HFFc6 (cell line): ENCODE data around the gene N4BP3. TPM values are rescaled to one million over a fixed set of nuclear protein-coding genes. Genes with fewer than 3 reads are reported as not detected.
A peak's percentile ranks its signal among the peaks of the same experiment; 100 is the strongest.
"Not testable (repeated sequence)": the region's sequence is repeated elsewhere in the genome, so short reads cannot be mapped to it uniquely, and the experiment has no call there.

Source experiments
- DNase-seq: peaks from one replicate; pipeline ENCODE4 v3.0.0-alpha.2; 2018
- H3K27ac Mint-ChIP-seq: 2 replicates; pipeline ENCODE4 v1.8.0; 2020; ENCODE audit warnings: mild to moderate bottlenecking, mixed read lengths
- H3K27me3 Mint-ChIP-seq: 2 replicates; pipeline ENCODE4 v1.8.0; 2021; ENCODE audit warnings: mild to moderate bottlenecking, moderate library complexity, mixed read lengths; ENCODE audit not compliant: insufficient read depth
- H3K36me3 Mint-ChIP-seq: 2 replicates; pipeline ENCODE4 v1.8.0; 2021; ENCODE audit warnings: low read depth, mixed read lengths
- H3K4me1 Mint-ChIP-seq: 2 replicates; pipeline ENCODE4 v1.8.0; 2020; ENCODE audit warnings: low read depth, mixed read lengths
- H3K4me3 Mint-ChIP-seq: 2 replicates; pipeline ENCODE4 v1.8.0; 2020; ENCODE audit warnings: mild to moderate bottlenecking, moderate library complexity, mixed read lengths
- H3K9me3 Mint-ChIP-seq: 2 replicates; pipeline ENCODE4 v1.8.0; 2020; ENCODE audit warnings: mild to moderate bottlenecking, mixed read lengths
- CTCF ChIP-seq: fragments of 200-600 bp; sonication (generic); IDR thresholded peaks from 2 replicates; pipeline ENCODE4 v1.5.0; 2021; ENCODE audit warnings: antibody characterized with exemption, mild to moderate bottlenecking
- total RNA-seq, 6 experiments: library from RNA; stranded (reverse); fragmentation: NEBNext Ultra II Directional; extraction: Animal tissue kit (Norgen Biotek cat#: 25700); gene quantifications; 2 replicates in 1 of 6; 3 replicates in 5 of 6; pipeline ENCODE4 v1.2.3, GENCODE V29; 2021

The N4BP3 gene
- total RNA-seq, 6 experiments from 2014 or later: 0.03 to 0.05 (median 0.05) TPM; not detected in 3

- Mint-ChIP-seq H3K9me3 (no peaks in the 10 kb centered on the region), H3K4me3 (no peak overlapping the region), H3K27ac (no peak overlapping the region), H3K4me1 (peaks cover 8% of the 10 kb centered on the region), H3K27me3 (peaks cover 5% of the 10 kb centered on the region), H3K36me3 (peaks cover 5% of the 10 kb centered on the region; the same call in 1 of the 2 replicates)
- no peak for TF ChIP-seq CTCF
- DNase-seq: no peak
These were observed 16.0 kb downstream of the N4BP3 start for GRCh38 chr5:178129296-178129695.

- not testable (repeated sequence) for H3K27me3 Mint-ChIP-seq, H3K36me3 Mint-ChIP-seq, H3K4me1 Mint-ChIP-seq, H3K9me3 Mint-ChIP-seq
- Mint-ChIP-seq H3K4me3 (peak overlapping the region; percentile 82), H3K27ac (peak overlapping the region; percentile 42; the same call in 1 of the 2 replicates)
- DNase-seq: peak; percentile 7
These were observed 16.9 kb downstream of the N4BP3 start for GRCh38 chr5:178130234-178130575.

- Mint-ChIP-seq H3K9me3 (no peaks in the 10 kb centered on the region), H3K36me3 (peaks cover 6% of the 10 kb centered on the region; the same call in 1 of the 2 replicates), H3K4me3 (peak within 1 kb of the TSS; percentile 88), H3K27me3 (peaks cover 1% of the 10 kb centered on the region), H3K27ac (peak within 1 kb of the TSS; percentile 56), H3K4me1 (peaks cover 8% of the 10 kb centered on the region)
- peak; percentile 59 for DNase-seq
- no peak for TF ChIP-seq CTCF
These were observed 17.5 kb downstream of the N4BP3 start, which contains the start of gene RMND5B for GRCh38 chr5:178130576-178131445. RMND5B (plus strand) TSS chr5:178131014; CDS start chr5:178138120, 7,106 bp downstream.

- no peak for TF ChIP-seq CTCF
- H3K36me3 Mint-ChIP-seq: peaks cover 6% of the 10 kb centered on the region; the same call in 1 of the 2 replicates
- H3K4me1 Mint-ChIP-seq: peaks cover 8% of the 10 kb centered on the region
- DNase-seq: no peak
- peak overlapping the region; percentile 56 for H3K27ac Mint-ChIP-seq
- no peaks in the 10 kb centered on the region; the same call in none of the 2 replicates for H3K27me3 Mint-ChIP-seq
- H3K4me3 Mint-ChIP-seq: peak overlapping the region; percentile 88
- no peaks in the 10 kb centered on the region for H3K9me3 Mint-ChIP-seq
These were observed 18.2 kb downstream of the N4BP3 start for GRCh38 chr5:178131446-178131996.

- Mint-ChIP-seq H3K36me3 (peaks cover 16% of the 10 kb centered on the region; the same call in 1 of the 2 replicates), H3K9me3 (no peaks in the 10 kb centered on the region), H3K4me1 (peaks cover 1% of the 10 kb centered on the region), H3K27me3 (no peaks in the 10 kb centered on the region; the same call in 1 of the 2 replicates), H3K4me3 (no peak overlapping the region), H3K27ac (no peak overlapping the region)
- DNase-seq: no peak
- no peak for TF ChIP-seq CTCF
These were observed 23.7 kb downstream of the N4BP3 start for GRCh38 chr5:178136990-178137389.

GRCh38 chr5:178137991-178138390 lies 24.7 kb downstream of the N4BP3 start:
- Mint-ChIP-seq H3K27ac (no peak overlapping the region), H3K27me3 (no peaks in the 10 kb centered on the region; the same call in 1 of the 2 replicates), H3K9me3 (no peaks in the 10 kb centered on the region), H3K4me1 (no peaks in the 10 kb centered on the region), H3K4me3 (no peak overlapping the region), H3K36me3 (peaks cover 16% of the 10 kb centered on the region; the same call in 1 of the 2 replicates)
- DNase-seq: no peak
- TF ChIP-seq CTCF: no peak
